GM18867 (cell line): ENCODE measurements around the gene ZNF512B.
"Not testable (repeated sequence)": the region's sequence is repeated elsewhere in the genome, so short reads cannot be mapped to it uniquely, and the experiment has no call there.

ENCODE experiments used
- ATAC-seq: cut with Tn5 transposase; IDR thresholded peaks from one replicate; pipeline ENCODE4 v1.9.1; 2021; ENCODE audit warnings: mild to moderate bottlenecking, moderate library complexity; ENCODE audit not compliant: unreplicated experiment

The ZNF512B gene

GRCh38 chr20:63963784-63964301, 5.9 kb downstream of the ZNF512B start:
- ATAC-seq: no peak

GRCh38 chr20:63963348-63963741, 6.4 kb downstream of the ZNF512B start:
- no peak for ATAC-seq

GRCh38 chr20:63962426-63963347, 7.0 kb downstream of the ZNF512B start:
- no peak for ATAC-seq

GRCh38 chr20:63961664-63962425, 7.9 kb downstream of the ZNF512B start:
- ATAC-seq: no peak

GRCh38 chr20:63960654-63961621, 8.8 kb downstream of the ZNF512B start:
- ATAC-seq: not testable (repeated sequence)

GRCh38 chr20:63959699-63960075, 10.0 kb downstream of the ZNF512B start:
- ATAC-seq: no peak

GRCh38 chr20:63958964-63959698, 10.6 kb downstream of the ZNF512B start:
- ATAC-seq: no peak

- no peak for ATAC-seq
Measured at GRCh38 chr20:63958471-63958870, 11.3 kb downstream of the ZNF512B start.

GRCh38 chr20:63957690-63958441, 11.9 kb downstream of the ZNF512B start:
- ATAC-seq: no peak

GRCh38 chr20:63957004-63957689, 12.6 kb downstream of the ZNF512B start:
- ATAC-seq: peak; percentile 25

- peak; percentile 13 for ATAC-seq
Measured at GRCh38 chr20:63956664-63957003, 13.1 kb downstream of the ZNF512B start.

GRCh38 chr20:63955827-63956663, 13.7 kb downstream of the ZNF512B start, which contains the start of gene UCKL1:
UCKL1 (minus strand) TSS chr20:63956416; CDS start chr20:63956372, 44 bp downstream.
- peak; percentile 66 for ATAC-seq

- ATAC-seq: peak; percentile 7
Measured at GRCh38 chr20:63955281-63955826, 14.4 kb downstream of the ZNF512B start.

GRCh38 chr20:63953764-63954429, 15.8 kb downstream of the ZNF512B start:
- no peak for ATAC-seq

- ATAC-seq: no peak
Measured at GRCh38 chr20:63952769-63953168, 17.0 kb downstream of the ZNF512B start.

GRCh38 chr20:63952210-63952535, 17.6 kb downstream of the ZNF512B start:
- ATAC-seq: no peak
